Measurements from ENCODE around the gene GDI2.
"Not testable (repeated sequence)": the region's sequence is repeated elsewhere in the genome, so short reads cannot be mapped to it uniquely, and the experiment has no call there.

GDI2 gene

GRCh38 chr10:5779730-5780129 is 33.5 kb downstream of the GDI2 start:
- DNase-seq: no peak

- not testable (repeated sequence) for DNase-seq
These were observed 35.5 kb downstream of the GDI2 start for GRCh38 chr10:5777758-5778157.

GRCh38 chr10:5776881-5777197 is 36.4 kb downstream of the GDI2 start:
- DNase-seq: no peak

- no peak for DNase-seq
These were observed 36.9 kb downstream of the GDI2 start for GRCh38 chr10:5776136-5776880.

- DNase-seq: peak; percentile 52 to 87 (median 81)
These were observed 37.5 kb downstream of the GDI2 start for GRCh38 chr10:5775685-5776084.

GRCh38 chr10:5774987-5775620 is 38.1 kb downstream of the GDI2 start:
- no peak for DNase-seq

GRCh38 chr10:5766189-5766588 is 47.0 kb downstream of the GDI2 start:
- DNase-seq: no peak

- no peak for DNase-seq
These were observed 47.6 kb downstream of the GDI2 start for GRCh38 chr10:5765617-5766016.

GRCh38 chr10:5764422-5765297 is 48.6 kb downstream of the GDI2 start:
- no peak for DNase-seq

- DNase-seq: no peak
These were observed 50.7 kb downstream of the GDI2 start for GRCh38 chr10:5762531-5762930.

- DNase-seq: no peak
These were observed 52.0 kb downstream of the GDI2 start for GRCh38 chr10:5761220-5761619.

- DNase-seq: no peak
These were observed 52.7 kb downstream of the GDI2 start for GRCh38 chr10:5760515-5760914.

GRCh38 chr10:5758927-5759326 is 54.3 kb downstream of the GDI2 start:
- DNase-seq: no peak

- DNase-seq: no peak
These were observed 55.3 kb downstream of the GDI2 start for GRCh38 chr10:5757766-5758517.

- DNase-seq: no peak
These were observed 60.8 kb downstream of the GDI2 start for GRCh38 chr10:5752301-5752871.

GRCh38 chr10:5751601-5752253 is 61.5 kb downstream of the GDI2 start:
- DNase-seq: no peak

GRCh38 chr10:5748394-5748803 is 64.8 kb downstream of the GDI2 start:
- DNase-seq: no peak

- DNase-seq: no peak
These were observed 67.0 kb downstream of the GDI2 start for GRCh38 chr10:5746197-5746596.

GRCh38 chr10:5744849-5745248 is 68.4 kb downstream of the GDI2 start:
- no peak for DNase-seq

- DNase-seq: no peak
These were observed 69.5 kb downstream of the GDI2 start for GRCh38 chr10:5743736-5744135.

- DNase-seq: no peak
These were observed 71.1 kb downstream of the GDI2 start for GRCh38 chr10:5742116-5742515.

- no peak for DNase-seq
These were observed 72.0 kb downstream of the GDI2 start for GRCh38 chr10:5741276-5741675.

Data from T-helper 1 cell (primary cell).